GM19035 (cell line): ENCODE measurements around the gene ANKS1A.
"Not testable (repeated sequence)": the region's sequence is repeated elsewhere in the genome, so short reads cannot be mapped to it uniquely, and the experiment has no call there.

Experiments used
- ATAC-seq: cut with Tn5 transposase; IDR thresholded peaks from one replicate; pipeline ENCODE4 v1.9.1; 2021; ENCODE audit not compliant: unreplicated experiment

Gene ANKS1A

GRCh38 chr6:35092362-35093117, 203.5 kb downstream of the ANKS1A start:
- ATAC-seq: no peak

DNA sequence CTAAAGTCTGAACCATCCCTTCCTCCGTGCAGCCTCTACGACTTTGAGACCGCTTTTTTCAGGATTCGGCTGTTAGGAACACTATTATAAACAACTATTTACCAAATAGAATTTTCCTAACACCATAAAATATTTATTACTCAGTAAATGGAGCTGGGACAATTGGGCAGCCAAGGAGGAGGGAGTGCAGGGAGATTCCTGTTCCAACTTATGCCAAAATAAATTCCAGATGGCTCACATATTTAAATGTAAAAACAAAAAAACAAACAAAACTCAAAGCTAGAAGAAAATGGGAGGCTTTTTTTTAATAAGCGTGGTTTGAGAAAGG, 204.0 kb downstream of the ANKS1A start:
- ATAC-seq: no peak

GRCh38 chr6:35093783-35094182, 204.7 kb downstream of the ANKS1A start:
- ATAC-seq: no peak

DNA sequence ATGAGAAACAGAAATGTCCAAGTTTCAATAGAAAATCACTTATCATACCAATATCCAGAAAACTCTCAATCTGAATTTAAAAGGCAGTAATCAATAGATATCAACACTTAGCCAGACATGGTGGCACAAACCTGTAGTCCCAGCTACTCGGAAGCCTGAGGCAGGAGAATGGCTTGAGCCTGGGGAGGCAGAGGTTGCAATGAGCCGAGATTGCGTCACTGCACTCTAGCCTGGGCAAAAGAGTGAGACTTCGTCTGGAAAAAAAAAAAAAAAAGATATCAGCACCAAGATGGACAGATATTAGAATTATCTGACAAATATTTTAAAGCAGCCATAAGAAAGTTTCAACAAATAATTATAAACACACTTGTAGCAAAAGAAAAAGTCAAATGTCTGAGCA, 205.1 kb downstream of the ANKS1A start:
- ATAC-seq: no peak

- ATAC-seq: no peak
These were observed 207.2 kb downstream of the ANKS1A start for GRCh38 chr6:35096129-35096862.

DNA sequence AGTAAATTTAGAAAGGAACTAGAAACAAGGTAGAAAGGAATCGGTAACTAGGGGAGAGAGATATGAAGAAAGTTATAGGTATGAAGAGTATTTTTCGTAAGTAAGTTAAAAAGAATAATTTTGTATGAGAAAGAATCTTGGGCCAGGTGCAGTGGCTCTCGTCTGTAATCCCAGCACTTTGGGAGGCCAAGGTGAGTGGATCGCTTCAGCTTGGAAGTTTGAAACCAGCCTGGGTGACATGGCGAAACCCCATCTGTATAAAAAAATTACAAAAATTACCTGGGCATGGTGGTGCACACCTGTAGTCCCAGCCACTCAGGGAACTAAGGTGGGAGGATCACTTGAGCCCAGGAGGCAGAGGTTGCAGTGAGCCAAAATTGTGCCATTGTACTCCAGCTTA, 210.1 kb downstream of the ANKS1A start:
- ATAC-seq: no peak

GRCh38 chr6:35105078-35105477, 216.0 kb downstream of the ANKS1A start:
- no peak for ATAC-seq

- ATAC-seq: not testable (repeated sequence)
These were observed 217.0 kb downstream of the ANKS1A start for GRCh38 chr6:35106061-35106460.

DNA sequence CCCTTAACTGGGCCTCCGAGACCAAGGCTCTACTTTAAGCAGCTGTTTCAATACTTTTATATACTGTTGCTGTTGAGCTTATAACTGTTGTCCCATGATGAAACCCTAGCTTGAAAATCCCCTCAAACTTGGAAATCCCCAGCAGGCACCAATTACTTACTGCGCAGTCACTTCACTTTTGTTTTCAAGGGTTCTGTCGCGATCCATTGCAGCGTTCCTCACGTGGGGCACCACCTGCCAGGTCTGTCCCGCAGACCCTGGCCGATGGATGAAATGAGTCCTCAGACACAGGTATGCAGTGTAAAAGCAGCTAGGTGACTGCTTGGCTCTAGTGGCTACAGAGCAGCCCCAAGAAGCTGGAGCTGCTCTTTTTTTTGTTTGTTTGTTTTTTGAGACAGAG, 218.2 kb downstream of the ANKS1A start:
- ATAC-seq: not testable (repeated sequence)

DNA sequence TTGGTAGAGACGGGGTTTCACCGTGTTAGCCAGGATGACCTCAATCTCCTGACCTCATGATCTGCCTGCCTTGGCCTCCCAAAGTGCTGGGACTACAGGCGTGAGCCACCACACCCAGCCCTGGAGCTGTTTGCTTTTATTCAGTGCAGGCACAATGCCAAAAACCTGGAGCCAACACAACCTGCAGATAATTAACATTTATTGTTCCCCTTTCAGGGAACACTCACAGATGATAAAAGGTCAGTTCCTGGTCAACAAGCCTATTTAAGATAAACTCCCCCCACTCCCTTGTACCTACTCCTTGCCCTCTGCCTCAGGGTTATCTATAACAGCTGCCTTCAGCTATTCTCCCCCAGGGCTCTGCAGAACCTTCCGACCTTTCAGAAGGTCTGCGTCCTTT, 218.7 kb downstream of the ANKS1A start:
- not testable (repeated sequence) for ATAC-seq

DNA sequence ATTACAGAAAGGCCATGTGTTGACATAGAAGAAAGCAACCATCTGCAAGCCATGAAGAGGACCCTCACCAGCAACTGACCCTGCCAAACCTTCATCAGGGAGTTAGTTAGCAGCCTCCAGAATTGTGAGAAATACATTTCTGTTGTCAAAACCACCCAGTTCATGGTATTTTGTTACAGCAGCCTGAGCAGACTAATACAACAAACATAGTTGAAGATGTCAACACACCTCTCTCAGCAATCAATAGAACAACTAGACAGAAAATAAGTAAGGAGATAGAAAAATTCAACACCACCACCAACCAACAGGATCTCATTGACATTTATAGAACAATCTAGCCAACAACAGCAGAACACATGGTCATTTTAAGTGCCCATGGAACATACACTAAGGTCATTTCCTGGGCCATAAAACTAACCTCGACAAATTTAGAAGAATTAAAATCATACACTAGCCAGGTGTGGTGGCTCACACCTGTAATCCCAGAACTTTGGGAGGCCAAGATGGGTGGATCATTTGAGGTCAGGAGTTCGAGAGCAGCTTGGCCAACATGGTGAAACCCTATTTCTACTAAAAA, 219.3 kb downstream of the ANKS1A start:
- ATAC-seq: no peak

- ATAC-seq: no peak
These were observed 231.7 kb downstream of the ANKS1A start for GRCh38 chr6:35120746-35121145.

- no peak for ATAC-seq
These were observed 235.3 kb downstream of the ANKS1A start for GRCh38 chr6:35124356-35124755.

DNA sequence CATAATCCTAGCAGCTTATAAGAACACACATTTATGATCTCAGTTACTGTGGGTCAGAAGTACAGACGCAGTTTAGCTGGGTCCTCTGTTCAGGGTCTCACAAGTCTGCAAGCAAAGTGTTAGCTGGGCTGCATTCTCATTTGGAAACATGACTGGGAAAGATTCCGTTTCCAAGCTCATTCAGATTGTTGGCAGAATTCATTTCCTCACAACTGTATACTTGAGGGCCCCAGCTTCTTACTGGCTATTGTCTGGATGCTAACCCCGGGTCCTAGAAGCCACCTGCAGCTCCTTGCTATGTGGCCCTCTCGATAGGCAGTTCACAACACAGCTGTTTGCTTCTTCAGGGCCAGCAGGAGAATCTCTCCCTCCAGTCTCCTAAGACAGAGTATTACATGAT, 239.0 kb downstream of the ANKS1A start:
- no peak for ATAC-seq

DNA sequence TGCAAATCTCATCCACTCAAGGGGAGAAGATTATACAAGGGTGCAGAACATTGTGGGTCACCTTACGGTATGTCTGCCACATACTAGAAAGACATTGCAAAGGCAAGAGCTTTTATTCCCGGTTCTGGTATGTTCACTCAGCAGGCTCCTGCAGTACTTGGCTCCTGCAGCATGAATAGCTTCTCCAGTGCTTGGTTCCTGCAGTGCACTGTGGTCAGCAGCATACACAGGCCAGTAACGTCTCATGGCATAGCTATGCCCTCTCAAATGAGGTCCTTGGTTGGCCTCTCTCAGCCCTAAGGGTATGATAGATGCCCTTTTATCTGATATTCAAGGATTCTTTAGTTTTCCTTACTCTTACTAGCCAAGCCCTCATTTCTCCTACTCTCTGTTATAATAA, 239.4 kb downstream of the ANKS1A start:
- no peak for ATAC-seq

- ATAC-seq: no peak
These were observed 247.1 kb downstream of the ANKS1A start for GRCh38 chr6:35136185-35136584.

DNA sequence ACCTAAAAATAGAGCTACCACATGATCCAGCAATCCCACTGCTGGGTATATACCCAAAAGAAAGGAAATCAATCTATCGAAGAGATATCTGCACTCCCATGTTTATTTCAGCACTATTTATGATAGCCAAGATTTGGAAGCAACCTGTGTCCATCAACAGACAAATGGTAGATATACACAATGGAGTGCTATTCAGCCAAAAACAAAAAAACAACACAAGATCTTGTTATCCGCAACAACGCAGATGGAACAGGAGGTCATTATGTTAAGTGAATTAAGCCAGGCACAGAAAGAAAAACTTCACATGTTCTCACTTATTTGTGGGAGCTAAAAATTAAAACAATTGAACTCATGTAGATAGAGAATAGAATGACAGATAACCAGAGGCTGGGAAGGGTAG, 249.1 kb downstream of the ANKS1A start:
- ATAC-seq: not testable (repeated sequence)

DNA sequence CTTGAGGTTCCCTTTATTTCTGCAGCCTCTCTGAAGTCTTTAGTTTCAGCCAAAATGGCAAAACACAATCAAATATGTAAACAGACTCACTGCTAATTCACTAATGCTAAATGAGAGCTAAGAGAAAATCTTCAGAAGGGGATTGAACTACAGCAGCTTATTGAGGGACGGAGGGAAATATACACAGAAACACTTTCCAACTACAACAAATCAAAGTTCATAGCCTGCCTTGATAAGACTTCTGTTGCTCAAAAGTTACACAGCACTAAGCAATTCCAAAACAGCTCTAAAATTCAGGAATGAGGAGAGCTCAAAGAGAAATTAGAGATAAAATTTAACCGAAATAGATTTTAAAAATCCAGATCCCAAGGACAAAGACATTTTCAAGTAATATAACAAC, 250.4 kb downstream of the ANKS1A start:
- ATAC-seq: no peak

- ATAC-seq: no peak
These were observed 251.0 kb downstream of the ANKS1A start for GRCh38 chr6:35139924-35140638.

- no peak for ATAC-seq
These were observed 251.6 kb downstream of the ANKS1A start for GRCh38 chr6:35140639-35141006.
